Motor neuron (in vitro differentiated cells): ENCODE data around the gene LHX6. TPM values are rescaled to one million over a fixed set of nuclear protein-coding genes. Genes with fewer than 3 reads are reported as not detected.
A peak's percentile ranks its signal among the peaks of the same experiment; 100 is the strongest.

Experiments
- ATAC-seq, 8 experiments: fragments of 200-7000 bp; cut with Tn5 transposase; replicated peaks in 6 of 8; 2 replicates each; pipeline ENCODE4 v1.8.0; 2021; ENCODE audit warnings: mild to moderate bottlenecking in 8 of 8, moderate library complexity in 8 of 8
- H3K27ac ChIP-seq, 2 donors: fragments of 250-450 bp; sonication (Bioruptor Pico); 2 replicates each; pipeline ENCODE4 v1.9.0; 2021; ENCODE audit warnings: antibody characterized with exemption in 2 of 2, mild to moderate bottlenecking in 2 of 2, moderate library complexity in 1 of 2
- H3K4me1 ChIP-seq, 2 donors: fragments of 250-450 bp; sonication (Bioruptor Pico); replicated peaks in 1 of 2; 2 replicates each; pipeline ENCODE4 v1.6.1; 2021; ENCODE audit warnings: antibody characterized with exemption in 2 of 2, mild to moderate bottlenecking in 2 of 2, moderate library complexity in 1 of 2
- H3K4me3 ChIP-seq, 5 donors: fragments of 250-450 bp; sonication (Bioruptor Pico); 2 replicates each; pipeline ENCODE4 v1.9.0; 2021; ENCODE audit warnings: antibody characterized with exemption in 5 of 5, mild to moderate bottlenecking in 5 of 5, moderate library complexity in 4 of 5
- WGBS, 10 experiments: fragments of 450-650 bp; shearing (Covaris generic); methylation state at CpG; one replicate each; pipeline ENCODE4 v1.0.0; 2022; 5-methylcytosine and 5-hydroxymethylcytosine counted together
- in situ Hi-C, 9 experiments: fragments of 400-800 bp; cut with MboI; loops; one replicate each; pipeline ENCODE4 v1.15.0; 2021; ENCODE audit warnings: low sequenced_read_pairs in 9 of 9, low pct_unique_long_range_greater_than_20kb in 2 of 9; ENCODE audit not compliant: unreplicated experiment in 9 of 9
- total RNA-seq, 8 experiments: library from RNA; unstranded; fragments of 300-600 nt; gene quantifications; 2 replicates each; pipeline versions ENCODE4 v1.2.3 to v1.2.4, GENCODE V29; 2022

LHX6 gene
- total RNA-seq, 8 experiments from 2014 or later = 0.14 to 3.9 (median 0.60) TPM

DNA sequence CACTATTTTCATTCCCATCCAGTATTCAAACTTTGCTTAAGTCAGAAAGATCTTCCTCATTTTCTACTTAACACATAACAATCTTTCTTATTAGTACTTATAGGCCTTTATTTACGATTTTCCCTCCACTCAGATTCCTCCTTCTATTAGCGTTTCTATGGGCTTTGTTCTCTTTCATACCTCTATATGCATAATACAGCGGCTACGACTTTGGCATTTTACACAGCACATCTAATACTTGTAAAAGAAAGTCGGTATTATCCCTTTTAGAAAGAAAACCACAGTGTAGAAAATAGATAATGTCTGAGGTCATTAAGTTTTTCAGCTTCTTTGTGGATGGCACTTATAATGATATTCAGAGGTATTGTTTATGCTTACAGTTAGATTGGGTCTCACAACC, 27.4 kb upstream of the LHX6 start:
- in situ Hi-C loops = no loop called here
- ATAC-seq = no peak
- 33 to 100% (median 90%) methylated on average over 1 to 5 of the region's 5 CpGs for whole genome bisulfite sequencing, 10 experiments
- Histone ChIP-seq H3K27ac (no peak overlapping the region), H3K4me1 (no peaks in the 10 kb centered on the region), H3K4me3 (no peak overlapping the region)

DNA sequence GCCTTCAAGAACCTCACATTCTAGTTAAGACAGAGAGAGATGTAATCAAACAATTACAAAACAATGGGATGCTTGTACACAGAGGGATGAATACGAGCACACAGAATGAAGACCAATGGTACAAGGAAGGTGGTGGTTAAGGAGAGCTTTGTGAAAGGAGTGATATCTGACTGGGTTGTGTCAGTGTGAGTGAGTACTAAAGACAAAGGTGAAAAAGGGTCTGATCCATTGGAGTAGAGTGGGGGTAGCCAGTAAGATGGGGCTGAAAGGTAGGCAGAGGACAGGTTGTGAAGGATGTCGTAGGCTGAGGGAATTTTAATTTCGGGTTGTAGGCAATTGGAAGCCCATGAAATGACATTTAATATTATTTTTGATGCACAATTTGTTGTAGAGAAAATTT, 26.0 kb upstream of the LHX6 start:
- Histone ChIP-seq H3K27ac (no peak overlapping the region), H3K4me3 (no peak overlapping the region), H3K4me1 (no peaks in the 10 kb centered on the region)
- no peak for ATAC-seq
- WGBS, 10 experiments = 86 to 100% (median 89%) methylated on average over 2 to 3 of the region's 3 CpGs; no CpG with 5 or more reads in 2 of the 10 experiments
- in situ Hi-C loops = no loop called here

DNA sequence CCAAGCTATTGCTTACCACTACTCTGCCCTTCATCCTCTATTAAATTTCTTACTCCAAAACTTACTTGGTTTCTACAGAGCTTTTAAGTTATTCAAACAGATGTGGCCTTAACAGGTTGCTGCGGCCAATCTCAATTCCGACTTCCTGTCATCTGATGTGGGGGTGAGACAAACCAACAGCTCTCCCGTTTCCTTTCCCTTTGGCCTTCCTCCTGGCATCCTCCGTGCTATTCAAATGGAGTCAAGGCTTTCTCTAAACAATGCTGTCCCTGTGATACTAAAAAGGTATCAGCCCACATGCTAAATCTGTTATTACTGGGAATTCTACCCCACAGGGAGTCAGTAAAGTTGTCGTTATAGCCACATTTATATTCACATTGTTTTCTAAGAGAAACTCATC, 24.0 kb upstream of the LHX6 start:
- H3K4me3 ChIP-seq = no peak overlapping the region
- ATAC-seq = no peak
- H3K4me1 ChIP-seq = no peaks in the 10 kb centered on the region
- no peak overlapping the region for H3K27ac ChIP-seq
- 42 to 90% (median 69%) methylated on average over 2 to 5 of the region's 5 CpGs; no CpG with 5 or more reads in 1 of the 10 experiments for WGBS, 10 experiments
- in situ Hi-C loops = no loop called here

GRCh38 chr9:122251351-122251750, 22.6 kb upstream of the LHX6 start:
- Histone ChIP-seq H3K4me3 (no peak overlapping the region), H3K27ac (no peak overlapping the region), H3K4me1 (no peaks in the 10 kb centered on the region)
- WGBS, 10 experiments = 80 to 100% (median 94%) methylated on average over 1 to 2 of the region's 2 CpGs; no CpG with 5 or more reads in 1 of the 10 experiments
- no peak for ATAC-seq
- in situ Hi-C loops = no loop called here

DNA sequence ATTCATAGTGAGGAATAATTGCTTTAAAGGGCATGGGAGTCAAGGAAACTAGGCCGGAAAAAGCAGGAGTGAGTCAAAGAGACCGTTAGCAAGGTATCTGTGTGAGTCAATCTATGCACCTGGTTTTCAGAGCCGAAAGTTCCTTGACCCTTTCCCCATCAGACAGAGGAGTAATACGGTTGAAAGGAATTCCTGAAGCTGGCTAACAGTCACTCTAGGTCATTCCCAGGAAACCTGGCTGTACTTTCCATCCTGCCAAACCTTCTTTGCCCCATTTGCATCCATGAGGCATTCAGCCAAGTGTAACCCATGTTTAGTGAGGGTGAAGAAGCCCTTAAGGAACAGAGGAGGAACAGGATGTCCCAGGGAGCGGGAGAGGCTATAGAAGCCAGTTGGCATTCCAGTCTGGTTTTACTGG, 19.7 kb upstream of the LHX6 start:
- ATAC-seq = no peak
- no peak overlapping the region for H3K4me3 ChIP-seq
- WGBS, 10 experiments = 82 to 100% (median 93%) methylated on average over 1 to 5 of the region's 5 CpGs
- no peaks in the 10 kb centered on the region for H3K4me1 ChIP-seq
- in situ Hi-C loops = no loop called here
- no peak overlapping the region for H3K27ac ChIP-seq

DNA sequence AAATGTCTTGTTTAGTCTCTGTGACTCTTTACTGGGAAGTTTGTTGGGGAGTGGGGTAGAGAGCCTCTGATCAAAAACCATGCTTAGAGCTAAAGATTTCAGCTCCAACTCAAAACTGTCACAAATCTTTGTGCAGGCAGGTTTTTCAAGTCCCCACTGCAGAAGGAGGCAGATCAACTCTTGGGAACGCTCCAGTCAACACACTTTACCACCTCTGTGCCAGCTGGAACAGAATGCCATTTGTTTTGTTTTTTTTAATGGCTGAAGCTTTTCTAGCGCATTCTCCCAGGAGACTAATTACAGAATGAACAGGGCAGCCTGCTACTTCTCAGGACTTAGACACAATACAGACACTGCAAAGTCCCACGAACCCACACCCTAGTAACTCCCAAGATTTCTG, 17.9 kb upstream of the LHX6 start:
- no peak overlapping the region for H3K27ac ChIP-seq
- in situ Hi-C loops = no loop called here
- ATAC-seq = no peak
- 43 to 100% (median 86%) methylated on average over 1 to 3 of the region's 3 CpGs; no CpG with 5 or more reads in 2 of the 10 experiments for WGBS, 10 experiments
- no peaks in the 10 kb centered on the region for H3K4me1 ChIP-seq
- H3K4me3 ChIP-seq = no peak overlapping the region

DNA sequence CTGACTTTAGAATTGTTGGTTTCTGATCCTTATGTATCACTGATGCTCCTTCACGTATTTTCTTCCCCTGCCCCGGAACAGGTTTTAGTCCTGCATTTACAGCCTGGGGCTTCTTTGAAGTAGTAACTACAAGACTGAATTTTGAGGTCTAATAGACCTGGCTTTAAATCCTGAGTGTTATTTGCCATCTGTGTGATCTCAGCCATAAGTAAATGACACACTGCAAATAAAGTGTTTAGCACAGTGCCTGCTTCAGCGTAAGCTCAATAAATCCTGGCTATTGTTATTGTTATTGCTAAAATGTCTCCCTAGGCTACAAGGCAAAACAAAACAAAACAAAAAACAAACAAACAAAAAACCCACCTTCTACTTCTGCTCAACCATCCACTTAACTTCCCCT, 15.6 kb upstream of the LHX6 start:
- Histone ChIP-seq H3K27ac (no peak overlapping the region), H3K4me1 (no peaks in the 10 kb centered on the region), H3K4me3 (no peak overlapping the region)
- in situ Hi-C loops = no loop called here
- whole genome bisulfite sequencing, 10 experiments = 78 to 100% (median 95%) methylated on average over 2 to 3 of the region's 3 CpGs; no CpG with 5 or more reads in 2 of the 10 experiments
- no peak for ATAC-seq

GRCh38 chr9:122239722-122240121, 11.0 kb upstream of the LHX6 start:
- Histone ChIP-seq H3K4me1 (no peaks in the 10 kb centered on the region), H3K4me3 (no peak overlapping the region), H3K27ac (no peak overlapping the region)
- in situ Hi-C loops = no loop called here
- 52 to 100% (median 72%) methylated on average over 2 to 5 of the region's 5 CpGs; no CpG with 5 or more reads in 2 of the 10 experiments for WGBS, 10 experiments
- no peak for ATAC-seq

DNA sequence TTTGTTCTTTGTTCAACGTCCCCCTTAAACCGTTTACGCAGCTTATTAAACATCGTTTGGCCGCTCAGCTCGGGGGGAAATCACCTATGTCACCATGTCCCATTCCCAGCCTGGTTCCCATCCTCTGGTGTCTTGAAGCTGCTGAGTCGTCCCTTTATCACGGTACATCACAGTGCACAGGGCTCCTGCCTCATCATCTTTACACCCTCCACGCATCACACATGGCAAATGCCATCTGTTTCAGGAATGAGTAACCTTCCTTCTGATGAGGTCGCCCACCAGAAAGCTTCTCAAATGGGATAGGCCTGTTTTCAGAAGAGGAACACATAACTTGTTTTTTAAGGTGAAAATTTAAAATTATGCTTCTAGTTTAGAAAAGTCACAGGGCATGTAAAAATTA, 7.9 kb upstream of the LHX6 start:
- 57 to 98% (median 79%) methylated on average over 1 to 9 of the region's 10 CpGs; no CpG with 5 or more reads in 1 of the 10 experiments for WGBS, 10 experiments
- Histone ChIP-seq H3K4me3 (no peak overlapping the region), H3K4me1 (no peaks in the 10 kb centered on the region), H3K27ac (no peak overlapping the region)
- peak in 2 of 8 experiments; percentile 56 to 82 for ATAC-seq
- in situ Hi-C loops = no loop called here

- Histone ChIP-seq H3K4me1 (no peaks in the 10 kb centered on the region), H3K27ac (no peak overlapping the region), H3K4me3 (no peak overlapping the region)
- no peak for ATAC-seq
- in situ Hi-C loops = no loop called here
- WGBS, 10 experiments = 59 to 80% (median 71%) methylated on average over 1 to 6 of the region's 7 CpGs; no CpG with 5 or more reads in 1 of the 10 experiments
Observed at GRCh38 chr9:122234022-122234748, 5.4 kb upstream of the LHX6 start.

DNA sequence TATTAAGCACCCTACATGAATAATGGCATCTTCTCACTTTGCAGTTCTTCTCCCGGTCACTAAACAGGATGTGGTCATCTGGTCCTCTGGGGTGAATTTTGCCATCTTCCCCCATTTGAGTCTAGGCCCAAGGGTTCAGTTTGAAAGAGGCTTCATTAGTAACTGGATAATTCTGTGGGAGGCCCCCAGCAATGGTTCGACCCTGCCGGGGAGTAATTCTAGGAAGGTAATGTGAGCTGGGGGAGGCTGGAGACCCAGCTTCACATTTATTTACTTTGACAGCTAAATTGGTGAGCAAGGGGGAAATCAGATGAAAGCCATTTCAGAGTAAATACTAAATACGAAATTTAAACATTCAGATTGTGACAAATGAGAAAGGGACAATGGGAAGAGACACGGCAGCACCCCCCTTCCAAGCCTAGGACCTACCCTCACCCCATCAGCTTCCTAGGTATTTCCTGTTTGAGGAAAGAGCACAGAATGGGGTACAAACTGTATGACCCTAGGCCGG, 4.1 kb upstream of the LHX6 start:
- H3K4me1 ChIP-seq = peaks cover 0 to 4% of the 10 kb centered on the region in 2 donors
- no peak for ATAC-seq
- WGBS, 10 experiments = 0 to 92% (median 47%) methylated on average over 2 to 6 of the region's 6 CpGs; no CpG with 5 or more reads in 1 of the 10 experiments
- no peak overlapping the region for H3K4me3 ChIP-seq
- no peak overlapping the region for H3K27ac ChIP-seq
- in situ Hi-C loops = no loop called here

- in situ Hi-C loops = no loop called here
- WGBS, 10 experiments = 0 to 57% (median 29%) methylated on average over 1 to 2 of the region's 4 CpGs; no CpG with 5 or more reads in 6 of the 10 experiments
- H3K4me1 ChIP-seq = peaks cover 5 to 6% of the 10 kb centered on the region in 2 donors
- H3K27ac ChIP-seq = no peak overlapping the region
- H3K4me3 ChIP-seq = no peak overlapping the region
- ATAC-seq = peak in 3 of 8 experiments; percentile 3 to 9 (median 3)
Observed at GRCh38 chr9:122229485-122229837, 704 bp upstream of the LHX6 start.

- H3K4me3 ChIP-seq = peak overlapping the region in 4 of 5 donors; percentile 6 to 30 (median 22)
- 0% methylated on average over 2 to 12 of the region's 38 CpGs; no CpG with 5 or more reads in 5 of the 10 experiments for WGBS, 10 experiments
- ATAC-seq = peak in 7 of 8 experiments; percentile 3 to 70 (median 8)
- peaks cover 5 to 6% of the 10 kb centered on the region in 2 donors for H3K4me1 ChIP-seq
- H3K27ac ChIP-seq = no peak overlapping the region
- in situ Hi-C loops = no loop called here
Observed at GRCh38 chr9:122228191-122228567, 578 bp downstream of the LHX6 start.

DNA sequence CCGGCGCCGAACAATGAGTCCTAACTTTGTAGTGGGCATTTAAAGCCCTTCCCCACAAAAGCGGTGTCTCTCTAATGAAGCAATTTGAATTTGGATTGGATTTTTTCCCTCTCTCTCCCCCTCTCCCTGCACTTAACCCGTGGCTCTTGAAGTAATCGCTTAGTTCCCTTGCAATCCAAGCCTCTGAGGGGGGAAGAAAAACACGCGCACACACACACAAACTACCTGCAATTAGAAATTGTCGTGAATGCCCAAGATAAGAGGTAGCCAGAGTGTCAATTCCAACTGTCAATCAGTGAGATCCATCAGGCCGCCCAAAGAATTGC, 1.2 kb downstream of the LHX6 start:
- in situ Hi-C loops = no loop called here
- no peak for ATAC-seq
- H3K4me3 ChIP-seq = no peak overlapping the region
- H3K27ac ChIP-seq = no peak overlapping the region
- WGBS, 10 experiments = 0 to 40% (median 0%) methylated on average over 1 to 7 of the region's 10 CpGs; no CpG with 5 or more reads in 1 of the 10 experiments
- H3K4me1 ChIP-seq = peaks cover 5 to 6% of the 10 kb centered on the region in 2 donors
